Breast epithelium (tissue), 4 donors: ENCODE measurements around the gene ABCC10. TPM values are rescaled to one million over a fixed set of nuclear protein-coding genes. Genes with fewer than 3 reads are reported as not detected.
A peak's percentile ranks its signal among the peaks of the same experiment; 100 is the strongest.

ENCODE experiments used
- DNase-seq, 2 donors: peaks; one replicate each; pipeline ENCODE4 v3.0.0-alpha.2; 2019; ENCODE audit warnings: low spot score in 2 of 2
- H3K27ac ChIP-seq, 2 donors: fragments of 200-600 bp; sonication (generic) in 1 of 2; one replicate each; pipeline ENCODE4 v1.5.1; 2016 to 2019; ENCODE audit warnings: mild to moderate bottlenecking in 1 of 2
- H3K27me3 ChIP-seq, 2 donors: fragments of 200-600 bp; sonication (generic) in 1 of 2; one replicate each; pipeline versions ENCODE4 v1.5.1 to v1.6.0; 2017 to 2019; ENCODE audit warnings: control low read depth in 1 of 2, mild to moderate bottlenecking in 1 of 2
- H3K36me3 ChIP-seq: fragments of 200-600 bp; one replicate; pipeline ENCODE4 v1.5.1; 2019
- H3K4me1 ChIP-seq, 2 donors: fragments of 200-600 bp; sonication (generic); one replicate each; pipeline ENCODE4 v1.5.1; 2016 to 2019; ENCODE audit warnings: control low read depth in 1 of 2
- H3K4me3 ChIP-seq, 3 donors: fragments of 200-600 bp; sonication (generic); 1 replicate in 2 of 3; 2 replicates in 1 of 3; pipeline ENCODE4 v1.5.1; 2016 to 2019; ENCODE audit warnings: mild to moderate bottlenecking in 3 of 3, moderate library complexity in 2 of 3
- H3K9me3 ChIP-seq, 2 donors: fragments of 200-600 bp; sonication (generic) in 1 of 2; one replicate each; pipeline ENCODE4 v1.5.1; 2016 to 2019; ENCODE audit warnings: control low read depth in 1 of 2
- POLR2A ChIP-seq: fragments of 450-650 bp; IDR thresholded peaks from one replicate; pipeline ENCODE4 v1.6.1; 2016; ENCODE audit warnings: antibody characterized with exemption, mild to moderate bottlenecking, moderate library complexity
- POLR2AphosphoS5 ChIP-seq, 3 donors: sonication (generic); formaldehyde crosslinking; IDR thresholded peaks; one replicate each; pipeline ENCODE4 v1.6.1; 2017; ENCODE audit warnings: antibody characterized with exemption in 3 of 3
- intact Hi-C: fragments of 100-400 bp; cut with DNase I; formaldehyde crosslinking; loops from one replicate; pipeline ENCODE4 v1.15.1; 2023; ENCODE audit warnings: low total_unique reads
- total RNA-seq, 3 donors: library from RNA; depleted of rRNA; stranded (reverse); fragments of >200 nt; gene quantifications; one replicate each; pipeline ENCODE4 v1.1.0, GENCODE V29; 2016
- TF ChIP-seq, protein P1 (sequence below), 3 donors: fragments of 450-650 bp; IDR thresholded peaks; one replicate each; pipeline ENCODE4 v1.5.1; 2016 to 2017; ENCODE audit warnings: antibody characterized with exemption in 3 of 3, mild to moderate bottlenecking in 3 of 3, moderate library complexity in 3 of 3

ABCC10 gene
- total RNA-seq, 3 donors from 2014 or later = 9.0 to 19.9 (median 12.1) TPM

DNA sequence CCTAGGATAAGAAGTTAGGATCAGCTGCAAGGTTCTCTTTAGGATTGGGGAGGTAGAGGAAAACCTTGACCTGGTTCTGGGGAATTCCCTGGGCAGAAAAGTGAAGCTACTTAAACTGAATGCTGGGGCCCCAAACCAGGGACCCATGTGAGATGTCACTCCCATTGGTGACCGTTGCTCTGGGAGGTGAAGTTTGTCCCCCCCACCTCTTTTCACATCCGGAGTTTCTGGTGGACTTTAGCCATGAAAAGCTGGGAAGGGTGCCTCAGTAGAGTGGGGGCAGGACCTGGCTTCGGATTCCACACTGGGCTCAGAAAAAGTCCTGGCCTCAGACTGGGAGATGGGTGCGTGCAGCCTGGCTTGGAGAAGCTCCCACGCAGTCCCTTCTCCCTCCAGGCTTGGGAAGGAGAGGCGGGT lies 63.2 kb downstream of the ABCC10 start:
- intact Hi-C loops = no loop called here
- no peak overlapping the region for H3K27ac ChIP-seq
- no peaks in the 10 kb centered on the region for H3K9me3 ChIP-seq
- no peak overlapping the region for H3K4me3 ChIP-seq
- H3K36me3 ChIP-seq = no peaks in the 10 kb centered on the region
- no peaks in the 10 kb centered on the region for H3K27me3 ChIP-seq
- H3K4me1 ChIP-seq = peaks cover 10 to 12% of the 10 kb centered on the region in 2 donors
- no peak for DNase-seq
- TF ChIP-seq POLR2A = no peak
- TF ChIP-seq POLR2AphosphoS5 (IDR thresholded peaks at IDR 0.05) = no peak
- TF ChIP-seq, protein P1, sequence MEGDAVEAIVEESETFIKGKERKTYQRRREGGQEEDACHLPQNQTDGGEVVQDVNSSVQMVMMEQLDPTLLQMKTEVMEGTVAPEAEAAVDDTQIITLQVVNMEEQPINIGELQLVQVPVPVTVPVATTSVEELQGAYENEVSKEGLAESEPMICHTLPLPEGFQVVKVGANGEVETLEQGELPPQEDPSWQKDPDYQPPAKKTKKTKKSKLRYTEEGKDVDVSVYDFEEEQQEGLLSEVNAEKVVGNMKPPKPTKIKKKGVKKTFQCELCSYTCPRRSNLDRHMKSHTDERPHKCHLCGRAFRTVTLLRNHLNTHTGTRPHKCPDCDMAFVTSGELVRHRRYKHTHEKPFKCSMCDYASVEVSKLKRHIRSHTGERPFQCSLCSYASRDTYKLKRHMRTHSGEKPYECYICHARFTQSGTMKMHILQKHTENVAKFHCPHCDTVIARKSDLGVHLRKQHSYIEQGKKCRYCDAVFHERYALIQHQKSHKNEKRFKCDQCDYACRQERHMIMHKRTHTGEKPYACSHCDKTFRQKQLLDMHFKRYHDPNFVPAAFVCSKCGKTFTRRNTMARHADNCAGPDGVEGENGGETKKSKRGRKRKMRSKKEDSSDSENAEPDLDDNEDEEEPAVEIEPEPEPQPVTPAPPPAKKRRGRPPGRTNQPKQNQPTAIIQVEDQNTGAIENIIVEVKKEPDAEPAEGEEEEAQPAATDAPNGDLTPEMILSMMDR (IDR thresholded peaks at IDR 0.05) = no peak

DNA sequence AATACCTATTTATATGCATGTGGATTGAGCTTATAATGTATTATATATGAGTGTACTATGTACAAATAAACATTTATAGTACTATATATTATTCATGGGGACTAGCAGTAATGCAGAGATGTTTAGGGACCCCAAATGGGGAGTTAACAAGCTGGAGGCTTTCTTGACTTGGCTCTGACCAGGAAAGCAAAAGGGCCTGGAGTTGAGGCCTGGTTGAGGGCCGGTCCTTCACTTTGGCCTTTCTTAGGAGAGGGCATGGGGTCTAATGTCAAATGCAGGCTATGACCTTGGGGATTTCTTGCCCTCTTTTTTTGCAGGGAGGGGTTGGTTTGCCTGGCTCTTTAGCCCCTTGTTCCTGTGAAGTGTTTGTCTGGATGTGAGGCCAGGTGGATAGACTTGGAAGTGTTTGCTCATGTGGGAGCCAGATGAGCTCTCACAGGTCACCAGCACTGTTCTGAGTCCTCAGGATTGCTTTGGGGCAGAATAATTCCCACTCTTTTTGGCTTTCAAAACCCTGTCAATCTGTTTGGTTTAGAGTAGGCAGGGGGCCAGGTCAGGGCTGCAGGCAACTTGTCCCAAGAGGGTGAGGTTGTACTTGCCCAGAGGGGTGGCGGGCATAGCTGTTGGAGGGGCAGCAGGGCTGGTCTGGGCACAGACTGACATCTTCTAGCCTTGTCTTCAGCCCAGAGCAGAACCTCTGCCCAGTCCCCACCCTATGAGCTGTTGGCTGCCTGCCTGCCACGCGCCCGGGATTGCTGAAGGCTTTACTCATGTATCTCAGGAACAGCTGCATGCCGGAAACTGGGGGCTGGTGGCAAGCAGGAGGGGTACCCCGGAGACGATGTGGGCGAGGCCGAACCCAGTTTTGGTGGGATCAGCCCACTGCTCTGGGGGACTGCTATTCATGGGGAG lies 64.7 kb downstream of the ABCC10 start:
- Histone ChIP-seq H3K27me3 (no peaks in the 10 kb centered on the region), H3K9me3 (no peaks in the 10 kb centered on the region), H3K36me3 (no peaks in the 10 kb centered on the region), H3K27ac (peak overlapping the region; percentile 45 to 64), H3K4me3 (peak overlapping the region in 1 of 3 donors; percentile 0), H3K4me1 (peaks cover 12 to 15% of the 10 kb centered on the region in 2 donors)
- TF ChIP-seq POLR2A = no peak
- no peak for TF ChIP-seq POLR2AphosphoS5 (IDR thresholded peaks at IDR 0.05)
- DNase-seq = peak; percentile 74 to 76
- intact Hi-C loops = no loop called here

DNA sequence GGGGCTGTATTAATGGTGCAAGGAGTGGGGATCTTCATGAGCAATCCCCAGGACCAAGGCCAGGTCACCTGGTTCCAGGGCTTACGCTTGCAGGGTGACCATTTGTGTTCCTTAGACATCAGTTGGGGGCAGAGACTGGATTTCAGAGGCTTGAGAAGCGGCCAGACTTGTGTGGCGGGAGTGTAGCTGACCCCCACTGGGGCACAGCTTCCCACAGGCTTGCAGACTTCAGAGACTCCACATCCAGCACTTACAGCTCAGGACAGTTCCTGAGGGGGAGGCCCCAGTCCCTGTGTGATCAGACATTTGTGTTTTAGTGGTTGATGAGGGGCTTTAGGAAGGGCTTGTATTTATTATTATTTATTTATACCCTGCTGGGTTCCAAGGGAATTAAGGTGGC lies 65.3 kb downstream of the ABCC10 start:
- Histone ChIP-seq H3K4me3 (peak overlapping the region in 1 of 3 donors; percentile 0), H3K27me3 (no peaks in the 10 kb centered on the region)

DNA sequence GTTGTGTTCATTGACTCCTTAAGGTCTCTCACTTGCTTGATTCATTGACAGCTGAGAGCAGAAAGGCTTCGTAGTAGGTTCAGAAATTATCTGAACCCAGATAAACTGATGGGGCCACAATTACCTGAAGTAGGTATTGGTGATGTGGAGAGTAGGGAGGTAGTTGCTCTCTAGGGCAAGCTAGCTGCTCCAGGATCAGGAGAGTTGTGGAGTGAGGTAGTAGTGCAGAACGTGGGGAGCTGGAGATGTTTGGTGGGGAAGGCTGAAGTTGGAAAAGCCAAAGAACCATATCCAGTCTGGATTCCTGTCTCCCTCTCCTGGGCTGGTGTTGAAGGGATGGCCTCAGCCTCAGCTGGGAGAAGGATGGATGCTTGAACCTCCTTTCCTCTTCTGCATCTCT lies 65.9 kb downstream of the ABCC10 start:
- DNase-seq = no peak
- Histone ChIP-seq H3K4me1 (peaks cover 12 to 15% of the 10 kb centered on the region in 2 donors), H3K27ac (peak overlapping the region; percentile 40 to 64)

More for the DNA sequence above, 65.3 kb downstream of the ABCC10 start:
- intact Hi-C loops = no loop called here
- H3K4me1 ChIP-seq = peaks cover 12 to 15% of the 10 kb centered on the region in 2 donors
- TF ChIP-seq POLR2AphosphoS5 (IDR thresholded peaks at IDR 0.05) = no peak
- TF ChIP-seq, protein P1 (IDR thresholded peaks at IDR 0.05) = no peak
- no peak for TF ChIP-seq POLR2A
- no peaks in the 10 kb centered on the region for H3K36me3 ChIP-seq
- peak overlapping the region; percentile 45 to 64 for H3K27ac ChIP-seq
- no peaks in the 10 kb centered on the region for H3K9me3 ChIP-seq
- DNase-seq = no peak

DNA sequence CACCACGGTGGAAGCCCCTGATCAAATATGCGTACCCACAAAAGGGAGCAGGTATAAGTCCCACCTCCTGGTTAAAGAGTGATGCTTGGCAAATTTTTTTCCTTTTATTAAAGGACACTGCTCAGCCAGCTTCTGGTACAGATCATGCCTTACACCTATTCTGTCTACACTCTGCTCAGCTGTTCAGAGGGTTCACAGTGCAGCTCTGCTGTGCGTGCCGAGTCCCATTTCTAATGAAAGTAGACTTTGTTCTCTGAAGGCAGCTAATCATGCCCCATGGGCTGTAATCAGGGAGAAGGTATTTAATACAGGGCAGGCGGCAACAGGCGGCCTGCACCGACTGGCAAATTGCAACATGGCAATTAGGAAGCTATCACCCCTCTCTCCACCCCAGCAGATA lies 66.5 kb downstream of the ABCC10 start:
- peaks cover 12 to 15% of the 10 kb centered on the region in 2 donors for H3K4me1 ChIP-seq
- no peaks in the 10 kb centered on the region for H3K9me3 ChIP-seq
- no peak overlapping the region for H3K4me3 ChIP-seq
- TF ChIP-seq POLR2A (no peak), POLR2AphosphoS5 (IDR thresholded peaks at IDR 0.05) (no peak)
- TF ChIP-seq, protein P1 (IDR thresholded peaks at IDR 0.05) = no peak
- no peaks in the 10 kb centered on the region for H3K36me3 ChIP-seq
- intact Hi-C loops = no loop called here
- peak overlapping the region; percentile 40 to 64 for H3K27ac ChIP-seq
- H3K27me3 ChIP-seq = no peaks in the 10 kb centered on the region
- no peak for DNase-seq

More for the DNA sequence above, 65.9 kb downstream of the ABCC10 start:
- TF ChIP-seq POLR2A (no peak), POLR2AphosphoS5 (IDR thresholded peaks at IDR 0.05) (no peak)
- TF ChIP-seq, protein P1 (IDR thresholded peaks at IDR 0.05) = no peak
- H3K4me3 ChIP-seq = no peak overlapping the region
- H3K36me3 ChIP-seq = no peaks in the 10 kb centered on the region
- no peaks in the 10 kb centered on the region for H3K27me3 ChIP-seq
- intact Hi-C loops = no loop called here
- no peaks in the 10 kb centered on the region for H3K9me3 ChIP-seq
